Measurements from ENCODE around the gene TAC4. TPM values are rescaled to one million over a fixed set of nuclear protein-coding genes. Genes with fewer than 3 reads are reported as not detected.

TAC4 gene
- total RNA-seq, 1 experiment from 2014 or later = not detected

DNA sequence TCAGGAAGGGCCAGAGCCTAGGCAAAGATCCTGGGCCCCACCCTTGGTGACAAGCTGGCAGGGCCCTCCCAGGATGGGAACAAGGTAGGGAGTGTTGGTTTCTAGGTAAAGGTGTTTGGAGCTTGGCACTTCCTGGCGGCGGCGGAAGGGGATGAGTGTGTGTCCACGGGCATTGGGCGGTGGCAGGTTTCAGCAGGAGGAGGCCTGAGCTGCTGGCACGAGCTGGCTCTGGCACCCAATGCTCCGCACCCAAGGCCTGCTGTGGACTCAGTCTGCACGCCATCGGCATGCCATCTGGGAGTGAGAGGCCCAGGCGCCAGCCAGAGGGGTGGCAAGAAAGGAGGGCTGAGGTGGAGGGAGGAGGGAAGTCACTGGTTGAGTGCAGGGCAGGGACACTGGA lies 46.9 kb upstream of the TAC4 start:
- Histone ChIP-seq H2BK20ac (ENCODE audit: low read depth, low read length, poor library complexity, severe bottlenecking) (no peak overlapping the region), H4K20me1 (ENCODE audit: control insufficient read depth, insufficient read depth, insufficient read length) (no peaks in the 10 kb centered on the region), H4K8ac (replicated peaks; ENCODE audit: insufficient read length, low read depth, low read length) (no peak overlapping the region), H3K4ac (ENCODE audit: low read depth, low read length) (no peak overlapping the region), H2AK5ac (ENCODE audit: insufficient read length, low read length) (no peak overlapping the region), H3K23me2 (ENCODE audit: insufficient read length, low read depth, low read length, poor library complexity, severe bottlenecking) (no peaks in the 10 kb centered on the region), H3K79me1 (ENCODE audit: insufficient read depth, low read depth, low read length, poor library complexity, severe bottlenecking) (no peaks in the 10 kb centered on the region), H3K79me2 (ENCODE audit: insufficient read depth, low read length) (no peaks in the 10 kb centered on the region), H3K9ac (ENCODE audit: extremely low read depth, insufficient read length, low read length) (no peak overlapping the region), H3K27ac (ENCODE audit: insufficient read length, low read depth, low read length) (no peak overlapping the region), H3K23ac (ENCODE audit: insufficient read length, low read depth, low read length) (no peak overlapping the region), H3K9me3 (ENCODE audit: control insufficient read depth, low read depth, low read length) (no peaks in the 10 kb centered on the region), H3K4me1 (ENCODE audit: insufficient read depth, low read length) (no peaks in the 10 kb centered on the region), H3K14ac (ENCODE audit: insufficient read depth, low read length) (no peak overlapping the region), H2BK5ac (ENCODE audit: insufficient read length, low read length) (no peak overlapping the region), H2BK120ac (ENCODE audit: low read depth, low read length, poor library complexity, severe bottlenecking) (no peak overlapping the region), H2BK15ac (ENCODE audit: low read depth, low read length) (no peak overlapping the region), H3K18ac (ENCODE audit: insufficient read length, low read depth, low read length) (no peak overlapping the region), H4K91ac (ENCODE audit: insufficient read length, low read depth, low read length) (no peak overlapping the region), H2BK12ac (ENCODE audit: insufficient read length, low read depth, low read length) (no peak overlapping the region), H4K5ac (ENCODE audit: insufficient read length, low read depth, low read length) (no peak overlapping the region), H3K27me3 (ENCODE audit: insufficient read depth, low read length) (peaks cover 9% of the 10 kb centered on the region; the same call in 1 of the 2 replicates), H3T11ph (ENCODE audit: low read length) (no peak overlapping the region), H3K4me2 (ENCODE audit: insufficient read depth, insufficient read length, low read length) (no peak overlapping the region), H2AFZ (ENCODE audit: low read length) (no peak overlapping the region), H3K56ac (ENCODE audit: insufficient read length, low read depth, low read length) (no peak overlapping the region)
- Mint-ChIP-seq H3K9me3 (no peaks in the 10 kb centered on the region), H3K4me1 (peaks cover 9 to 28% of the 10 kb centered on the region in 2 experiments), H3K4me3 (no peak overlapping the region; a peak in 1 of 5 replicates), H3K36me3 (ENCODE audit: insufficient read depth in 1 of 3, low read depth in 3 of 3) (no peaks in the 10 kb centered on the region), H3K27me3 (ENCODE audit: low read depth) (peaks cover 45% of the 10 kb centered on the region), H3K27ac (no peak overlapping the region)
- no CpG with 5 or more reads among the region's 10 CpGs for WGBS (ENCODE audit: extremely low coverage, insufficient read length, low lambda C conversion rate)
- no peak for DNase-seq
- TF ChIP-seq, protein P1, sequence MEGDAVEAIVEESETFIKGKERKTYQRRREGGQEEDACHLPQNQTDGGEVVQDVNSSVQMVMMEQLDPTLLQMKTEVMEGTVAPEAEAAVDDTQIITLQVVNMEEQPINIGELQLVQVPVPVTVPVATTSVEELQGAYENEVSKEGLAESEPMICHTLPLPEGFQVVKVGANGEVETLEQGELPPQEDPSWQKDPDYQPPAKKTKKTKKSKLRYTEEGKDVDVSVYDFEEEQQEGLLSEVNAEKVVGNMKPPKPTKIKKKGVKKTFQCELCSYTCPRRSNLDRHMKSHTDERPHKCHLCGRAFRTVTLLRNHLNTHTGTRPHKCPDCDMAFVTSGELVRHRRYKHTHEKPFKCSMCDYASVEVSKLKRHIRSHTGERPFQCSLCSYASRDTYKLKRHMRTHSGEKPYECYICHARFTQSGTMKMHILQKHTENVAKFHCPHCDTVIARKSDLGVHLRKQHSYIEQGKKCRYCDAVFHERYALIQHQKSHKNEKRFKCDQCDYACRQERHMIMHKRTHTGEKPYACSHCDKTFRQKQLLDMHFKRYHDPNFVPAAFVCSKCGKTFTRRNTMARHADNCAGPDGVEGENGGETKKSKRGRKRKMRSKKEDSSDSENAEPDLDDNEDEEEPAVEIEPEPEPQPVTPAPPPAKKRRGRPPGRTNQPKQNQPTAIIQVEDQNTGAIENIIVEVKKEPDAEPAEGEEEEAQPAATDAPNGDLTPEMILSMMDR (conservative IDR thresholded peaks at IDR 0.05) = no peak
